Nephron progenitor cell (in vitro differentiated cells): Measurements from ENCODE around the gene ABI1.
A peak's percentile ranks its signal among the peaks of the same experiment; 100 is the strongest.

Experiments
- DNase-seq: peaks from one replicate; pipeline ENCODE4 v3.0.0; 2021
- H3K27ac Mint-ChIP-seq: 2 replicates; pipeline ENCODE4 v1.8.0; 2021; ENCODE audit warnings: mild to moderate bottlenecking, moderate library complexity, mixed read lengths
- H3K27me3 Mint-ChIP-seq: 2 replicates; pipeline ENCODE4 v1.8.0; 2021; ENCODE audit warnings: mild to moderate bottlenecking, low read depth, mixed read lengths; ENCODE audit not compliant: poor library complexity
- H3K36me3 Mint-ChIP-seq: 2 replicates; pipeline ENCODE4 v1.8.0; 2021; ENCODE audit warnings: low read depth, mixed read lengths
- H3K4me1 Mint-ChIP-seq: 2 replicates; pipeline ENCODE4 v1.8.0; 2021; ENCODE audit warnings: mixed read lengths
- H3K4me3 Mint-ChIP-seq: 2 replicates; pipeline ENCODE4 v1.8.0; 2021; ENCODE audit warnings: mild to moderate bottlenecking, moderate library complexity, mixed read lengths
- H3K9me3 Mint-ChIP-seq: 2 replicates; pipeline ENCODE4 v1.8.0; 2021; ENCODE audit warnings: mild to moderate bottlenecking, moderate library complexity, mixed read lengths
- TF ChIP-seq, protein P1 (sequence below): fragments of 200-600 bp; sonication (generic); IDR thresholded peaks from 2 replicates; pipeline ENCODE4 v1.5.0; 2021; ENCODE audit warnings: antibody characterized with exemption

The ABI1 gene

DNA sequence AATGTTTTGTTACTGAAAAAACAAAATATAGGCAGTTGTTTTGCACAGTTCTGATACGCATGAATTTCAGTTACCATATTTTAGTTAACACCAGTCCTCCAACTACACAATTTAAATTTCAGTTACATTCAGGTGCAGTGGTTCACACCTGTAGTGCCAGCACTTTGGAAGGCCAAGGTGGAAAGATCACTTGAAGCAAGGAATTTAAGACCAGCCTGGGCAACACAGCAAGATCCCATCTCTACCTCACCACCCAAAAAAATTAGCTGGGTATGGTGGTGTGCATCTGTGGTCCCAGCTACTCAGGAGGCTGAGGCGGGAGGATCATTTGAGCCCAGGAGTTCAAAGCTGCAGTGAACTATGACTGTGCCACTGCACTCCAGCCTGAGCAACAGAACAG, 45.3 kb downstream of the ABI1 start:
- H3K27me3 Mint-ChIP-seq: no peaks in the 10 kb centered on the region
- DNase-seq: no peak
- TF ChIP-seq, protein P1, sequence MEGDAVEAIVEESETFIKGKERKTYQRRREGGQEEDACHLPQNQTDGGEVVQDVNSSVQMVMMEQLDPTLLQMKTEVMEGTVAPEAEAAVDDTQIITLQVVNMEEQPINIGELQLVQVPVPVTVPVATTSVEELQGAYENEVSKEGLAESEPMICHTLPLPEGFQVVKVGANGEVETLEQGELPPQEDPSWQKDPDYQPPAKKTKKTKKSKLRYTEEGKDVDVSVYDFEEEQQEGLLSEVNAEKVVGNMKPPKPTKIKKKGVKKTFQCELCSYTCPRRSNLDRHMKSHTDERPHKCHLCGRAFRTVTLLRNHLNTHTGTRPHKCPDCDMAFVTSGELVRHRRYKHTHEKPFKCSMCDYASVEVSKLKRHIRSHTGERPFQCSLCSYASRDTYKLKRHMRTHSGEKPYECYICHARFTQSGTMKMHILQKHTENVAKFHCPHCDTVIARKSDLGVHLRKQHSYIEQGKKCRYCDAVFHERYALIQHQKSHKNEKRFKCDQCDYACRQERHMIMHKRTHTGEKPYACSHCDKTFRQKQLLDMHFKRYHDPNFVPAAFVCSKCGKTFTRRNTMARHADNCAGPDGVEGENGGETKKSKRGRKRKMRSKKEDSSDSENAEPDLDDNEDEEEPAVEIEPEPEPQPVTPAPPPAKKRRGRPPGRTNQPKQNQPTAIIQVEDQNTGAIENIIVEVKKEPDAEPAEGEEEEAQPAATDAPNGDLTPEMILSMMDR: no peak
- no peaks in the 10 kb centered on the region for H3K9me3 Mint-ChIP-seq
- H3K36me3 Mint-ChIP-seq: peaks cover 22% of the 10 kb centered on the region
- H3K4me3 Mint-ChIP-seq: no peak overlapping the region
- H3K4me1 Mint-ChIP-seq: no peaks in the 10 kb centered on the region
- no peak overlapping the region for H3K27ac Mint-ChIP-seq

DNA sequence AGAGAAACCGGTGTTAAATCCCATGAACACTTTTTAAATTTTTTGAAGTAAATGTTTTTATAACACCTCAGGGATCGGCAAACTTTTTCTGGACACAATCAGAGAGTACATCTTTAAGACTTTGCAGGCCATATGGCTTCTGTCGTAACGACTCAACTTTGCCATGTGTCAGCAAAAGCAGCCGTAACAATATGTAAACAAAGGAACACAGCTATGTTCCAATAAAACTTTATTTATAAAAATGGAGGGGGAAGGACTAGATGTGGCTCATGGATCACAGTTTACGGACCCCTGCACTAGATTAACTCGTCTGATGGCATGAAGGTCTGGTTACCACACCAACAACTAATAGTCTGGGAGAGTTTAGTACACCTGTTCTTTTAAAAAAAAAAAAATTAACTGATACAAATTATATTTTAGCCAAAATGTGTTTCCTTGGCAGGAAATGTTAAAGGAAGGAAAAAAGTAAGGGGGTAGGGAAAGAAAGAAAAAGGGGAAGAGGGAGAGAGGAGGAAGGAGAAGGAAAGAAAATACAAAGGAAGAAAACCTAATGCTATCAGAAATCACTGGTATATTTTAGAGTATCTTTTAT, 50.2 kb downstream of the ABI1 start:
- peak overlapping the region; percentile 48 for H3K27ac Mint-ChIP-seq
- peaks cover 21% of the 10 kb centered on the region for H3K36me3 Mint-ChIP-seq
- H3K4me1 Mint-ChIP-seq: peaks cover 7% of the 10 kb centered on the region
- TF ChIP-seq, protein P1: no peak
- DNase-seq: no peak
- H3K4me3 Mint-ChIP-seq: no peak overlapping the region
- H3K27me3 Mint-ChIP-seq: no peaks in the 10 kb centered on the region
- no peaks in the 10 kb centered on the region for H3K9me3 Mint-ChIP-seq

DNA sequence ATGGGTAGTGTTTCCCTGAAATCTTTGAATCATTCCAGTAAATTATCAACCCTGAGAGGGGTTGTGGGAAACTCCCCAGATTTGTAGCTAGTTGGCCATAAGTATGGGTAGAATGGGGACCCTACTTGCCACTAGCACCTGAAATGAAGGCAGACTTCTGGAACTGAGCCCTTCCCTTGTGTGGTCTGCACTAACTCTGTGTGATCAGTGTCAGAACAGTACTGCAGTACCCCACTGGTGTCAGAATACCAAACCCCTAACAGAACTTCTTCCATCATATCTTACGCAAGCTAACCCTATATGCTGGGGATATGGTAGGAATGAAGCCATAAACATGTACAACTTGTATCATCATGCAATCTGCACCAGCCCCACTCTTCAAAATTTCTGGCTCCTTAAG, 50.8 kb downstream of the ABI1 start:
- no peak overlapping the region for H3K4me3 Mint-ChIP-seq
- H3K27me3 Mint-ChIP-seq: no peaks in the 10 kb centered on the region
- TF ChIP-seq, protein P1: no peak
- no peaks in the 10 kb centered on the region for H3K9me3 Mint-ChIP-seq
- no peak overlapping the region for H3K27ac Mint-ChIP-seq
- DNase-seq: no peak
- peaks cover 12% of the 10 kb centered on the region for H3K4me1 Mint-ChIP-seq
- peaks cover 21% of the 10 kb centered on the region for H3K36me3 Mint-ChIP-seq

DNA sequence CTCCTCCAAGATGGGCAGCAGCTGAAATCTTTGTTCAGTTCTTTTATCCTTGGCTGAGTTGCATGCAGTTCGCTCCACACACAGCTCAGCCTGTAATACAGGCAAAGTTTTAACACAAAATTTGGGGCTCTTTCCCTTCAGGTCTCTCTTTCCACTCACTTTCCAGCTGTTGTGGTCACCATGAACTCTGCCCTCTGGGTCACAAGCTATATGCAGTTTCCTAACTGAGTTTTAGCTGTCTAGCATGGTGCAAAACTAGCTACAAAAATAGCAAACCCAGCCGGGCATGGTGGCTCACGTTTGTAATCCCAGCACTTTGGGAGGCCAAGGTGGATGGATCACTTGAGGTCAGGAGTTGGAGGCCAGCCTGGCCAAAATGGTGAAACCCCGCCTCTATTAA, 53.2 kb downstream of the ABI1 start:
- Mint-ChIP-seq H3K4me3 (no peak overlapping the region), H3K27ac (no peak overlapping the region), H3K36me3 (peaks cover 11% of the 10 kb centered on the region), H3K27me3 (no peaks in the 10 kb centered on the region), H3K4me1 (peaks cover 29% of the 10 kb centered on the region), H3K9me3 (no peaks in the 10 kb centered on the region)
- TF ChIP-seq, protein P1: no peak
- no peak for DNase-seq

DNA sequence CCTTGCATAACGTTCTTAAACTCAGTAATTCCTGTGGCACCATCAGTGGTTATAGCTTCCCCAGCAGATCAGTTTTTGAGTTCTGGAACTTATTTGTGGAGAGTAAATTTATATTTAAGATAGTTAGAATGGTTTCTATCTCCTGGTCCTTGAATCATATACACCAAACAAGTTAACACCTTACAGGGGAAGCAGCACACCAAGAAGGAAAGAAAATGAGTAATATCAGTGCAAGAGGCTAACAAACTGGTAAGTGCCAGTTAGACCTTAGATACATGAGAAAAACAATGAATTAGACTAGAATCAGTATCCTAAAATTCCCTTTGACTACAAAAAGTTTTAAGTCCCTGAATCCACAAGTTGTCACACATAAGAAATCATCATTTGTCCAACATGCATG, 54.2 kb downstream of the ABI1 start:
- Mint-ChIP-seq H3K4me3 (no peak overlapping the region), H3K27ac (no peak overlapping the region), H3K4me1 (peaks cover 32% of the 10 kb centered on the region), H3K36me3 (peaks cover 4% of the 10 kb centered on the region), H3K9me3 (no peaks in the 10 kb centered on the region), H3K27me3 (no peaks in the 10 kb centered on the region)
- TF ChIP-seq, protein P1: no peak
- no peak for DNase-seq

DNA sequence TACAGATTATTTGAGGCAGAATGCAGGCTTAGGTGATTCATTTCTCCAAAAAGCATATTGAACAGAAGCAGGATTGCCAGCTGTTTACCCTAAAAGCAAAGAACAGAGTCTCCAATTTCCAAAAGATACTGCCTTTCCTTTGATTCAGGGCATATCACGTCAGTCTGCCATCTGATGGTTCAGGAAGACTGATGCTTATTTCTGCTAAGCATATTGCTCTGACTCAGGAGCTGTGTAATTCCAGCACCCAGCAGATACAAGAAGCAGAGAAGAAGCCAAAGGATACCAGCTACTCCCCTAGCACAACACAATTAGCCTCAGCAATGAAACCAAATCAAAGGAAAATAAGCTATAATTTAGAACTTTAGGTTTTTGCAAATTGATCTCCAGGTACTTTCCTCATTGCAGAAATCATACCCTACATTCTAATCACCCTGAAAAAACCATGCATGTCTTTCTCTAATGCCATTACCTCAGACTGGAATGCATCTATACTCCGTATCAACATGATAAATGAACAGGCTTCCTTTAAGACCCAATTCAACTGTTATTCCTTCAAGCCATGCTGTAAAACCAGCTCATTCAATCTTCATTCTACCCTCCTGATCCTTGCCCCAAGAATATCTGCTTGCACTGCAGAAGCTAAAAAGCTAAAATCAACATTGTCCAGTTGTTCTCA, 55.1 kb downstream of the ABI1 start:
- Mint-ChIP-seq H3K9me3 (no peaks in the 10 kb centered on the region), H3K27ac (no peak overlapping the region), H3K4me3 (no peak overlapping the region), H3K4me1 (peaks cover 32% of the 10 kb centered on the region), H3K36me3 (peaks cover 4% of the 10 kb centered on the region), H3K27me3 (no peaks in the 10 kb centered on the region)
- TF ChIP-seq, protein P1: no peak
- DNase-seq: no peak
